CD14-positive monocyte (primary cell): Measurements from ENCODE around the gene CACNA1B. TPM values are rescaled to one million over a fixed set of nuclear protein-coding genes. Genes with fewer than 3 reads are reported as not detected.

Experiments
- DNase-seq, 3 donors: peaks; one replicate each; pipeline ENCODE4 v3.0.0-alpha.2; 2011 to 2022
- H2AFZ ChIP-seq: 2 replicates; pipeline ENCODE4 v1.6.0; 2012; ENCODE audit warnings: mild to moderate bottlenecking, low read depth, low read length, inconsistent platforms; ENCODE audit not compliant: insufficient read depth, poor library complexity, severe bottlenecking
- H3K27ac ChIP-seq, 2 donors: 1 replicate in 1 of 2; 2 replicates in 1 of 2; pipeline ENCODE4 v1.5.1; 2012 to 2013; ENCODE audit warnings: low read length in 2 of 2, control low read depth in 1 of 2, inconsistent platforms in 1 of 2, low read depth in 1 of 2, mild to moderate bottlenecking in 1 of 2
- H3K27me3 ChIP-seq, 2 donors: one replicate each; pipeline versions ENCODE4 v1.6.0 to v1.6.1; 2011 to 2013; ENCODE audit warnings: low read length in 2 of 2; ENCODE audit not compliant: control insufficient read depth in 2 of 2, insufficient read depth in 2 of 2
- H3K36me3 ChIP-seq, 2 donors: replicated peaks in 1 of 2; 1 replicate in 1 of 2; 2 replicates in 1 of 2; pipeline versions ENCODE4 v1.5.1 to v1.6.1; 2012 to 2013; ENCODE audit warnings: low read length in 2 of 2, control low read depth in 1 of 2, inconsistent platforms in 1 of 2, mild to moderate bottlenecking in 1 of 2; ENCODE audit not compliant: insufficient read depth in 2 of 2, control insufficient read depth in 1 of 2
- H3K4me1 ChIP-seq, 2 donors: 1 replicate in 1 of 2; 2 replicates in 1 of 2; pipeline versions ENCODE4 v1.5.1 to v1.6.1; 2012 to 2013; ENCODE audit warnings: low read length in 2 of 2, control low read depth in 1 of 2, inconsistent platforms in 1 of 2, mild to moderate bottlenecking in 1 of 2, moderate library complexity in 1 of 2; ENCODE audit not compliant: insufficient read depth in 2 of 2, control insufficient read depth in 1 of 2
- H3K4me2 ChIP-seq: replicated peaks from 2 replicates; pipeline ENCODE3; 2012; ENCODE audit warnings: low read length, moderate library complexity, mild to moderate bottlenecking; ENCODE audit not compliant: poor library complexity, severe bottlenecking; ENCODE audit errors: extremely low read depth
- H3K4me3 ChIP-seq, 3 experiments: fragments of 200-600 bp in 1 of 3; sonication (generic) in 1 of 3; replicated peaks in 1 of 3; 1 replicate in 2 of 3; 2 replicates in 1 of 3; pipeline ENCODE4 v1.5.1; 2011 to 2013; ENCODE audit warnings: low read length in 3 of 3, mild to moderate bottlenecking in 3 of 3, control low read depth in 2 of 3, low read depth in 2 of 3, inconsistent platforms in 1 of 3, moderate library complexity in 1 of 3
- H3K79me2 ChIP-seq: 2 replicates; pipeline ENCODE4 v1.6.0; 2012; ENCODE audit warnings: mild to moderate bottlenecking, control low read depth, inconsistent platforms, low read length, moderate library complexity; ENCODE audit not compliant: insufficient read depth
- H3K9ac ChIP-seq: 2 replicates; pipeline ENCODE4 v1.6.0; 2017; ENCODE audit warnings: low read length, mild to moderate bottlenecking; ENCODE audit not compliant: insufficient read depth, poor library complexity, severe bottlenecking
- H3K9me3 ChIP-seq, 2 donors: replicated peaks in 1 of 2; 1 replicate in 1 of 2; 2 replicates in 1 of 2; pipeline versions ENCODE4 v1.5.1 to v1.6.1; 2012 to 2013; ENCODE audit warnings: low read length in 2 of 2, control low read depth in 1 of 2; ENCODE audit not compliant: control insufficient read depth in 1 of 2, insufficient read depth in 1 of 2
- H4K20me1 ChIP-seq: 2 replicates; pipeline ENCODE4 v1.6.0; 2012; ENCODE audit warnings: mild to moderate bottlenecking, low read length, control low read depth, moderate library complexity; ENCODE audit not compliant: insufficient read depth
- H3K27ac Mint-ChIP-seq, 7 donors: one replicate each; pipeline ENCODE4 v1.8.0; 2020; ENCODE audit warnings: mild to moderate bottlenecking in 7 of 7, mixed read lengths in 7 of 7, moderate library complexity in 6 of 7, inconsistent platforms in 2 of 7
- H3K27me3 Mint-ChIP-seq, 3 donors: one replicate each; pipeline ENCODE4 v1.8.0; 2021 to 2022; ENCODE audit warnings: low read depth in 3 of 3, mild to moderate bottlenecking in 3 of 3, mixed read lengths in 3 of 3, moderate library complexity in 3 of 3, inconsistent platforms in 1 of 3
- H3K36me3 Mint-ChIP-seq, 2 donors: one replicate each; pipeline ENCODE4 v1.8.0; 2020; ENCODE audit warnings: mixed read lengths in 2 of 2, inconsistent platforms in 1 of 2, mild to moderate bottlenecking in 1 of 2
- H3K4me1 Mint-ChIP-seq: one replicate; pipeline ENCODE4 v1.8.0; 2020; ENCODE audit warnings: mild to moderate bottlenecking, mixed read lengths
- H3K4me3 Mint-ChIP-seq, 2 donors: one replicate each; pipeline ENCODE4 v1.8.0; 2020; ENCODE audit warnings: mild to moderate bottlenecking in 2 of 2, mixed read lengths in 2 of 2, moderate library complexity in 1 of 2
- H3K9me3 Mint-ChIP-seq, 7 donors: one replicate each; pipeline ENCODE4 v1.8.0; 2020 to 2022; ENCODE audit warnings: mixed read lengths in 7 of 7, mild to moderate bottlenecking in 6 of 7, moderate library complexity in 6 of 7, inconsistent platforms in 2 of 7
- CTCF ChIP-seq: fragments of 200-600 bp; IDR thresholded peaks from one replicate; pipeline ENCODE4 v1.8.0; 2022; ENCODE audit warnings: antibody characterized with exemption, mild to moderate bottlenecking
- WGBS: methylation state at CpG from one replicate; pipeline ENCODE4 v1.1.5; 2013; ENCODE audit warnings: missing lambda C conversion rate; ENCODE audit not compliant: insufficient coverage; 5-methylcytosine and 5-hydroxymethylcytosine counted together
- intact Hi-C, 2 donors: fragments of 100-400 bp; cut with micrococcal nuclease; formaldehyde crosslinking; loops; one replicate each; pipeline versions ENCODE4 v1.15.0 to v1.15.1; 2023
- polyA plus RNA-seq, 3 donors: library from polyadenylated mRNA; depleted of rRNA in 1 of 3; unstranded in 2 of 3; stranded (reverse) in 1 of 3; fragments of 300-500 nt in 2 of 3; fragments of >200 nt in 1 of 3; fragmentation: Illumina TruSeq in 2 of 3; gene quantifications; 1 replicate in 2 of 3; 2 replicates in 1 of 3; pipeline ENCODE4 v1.2.3, GENCODE V29; 2012 to 2021

Gene CACNA1B
- polyA plus RNA-seq, 3 donors, result not detected

DNA sequence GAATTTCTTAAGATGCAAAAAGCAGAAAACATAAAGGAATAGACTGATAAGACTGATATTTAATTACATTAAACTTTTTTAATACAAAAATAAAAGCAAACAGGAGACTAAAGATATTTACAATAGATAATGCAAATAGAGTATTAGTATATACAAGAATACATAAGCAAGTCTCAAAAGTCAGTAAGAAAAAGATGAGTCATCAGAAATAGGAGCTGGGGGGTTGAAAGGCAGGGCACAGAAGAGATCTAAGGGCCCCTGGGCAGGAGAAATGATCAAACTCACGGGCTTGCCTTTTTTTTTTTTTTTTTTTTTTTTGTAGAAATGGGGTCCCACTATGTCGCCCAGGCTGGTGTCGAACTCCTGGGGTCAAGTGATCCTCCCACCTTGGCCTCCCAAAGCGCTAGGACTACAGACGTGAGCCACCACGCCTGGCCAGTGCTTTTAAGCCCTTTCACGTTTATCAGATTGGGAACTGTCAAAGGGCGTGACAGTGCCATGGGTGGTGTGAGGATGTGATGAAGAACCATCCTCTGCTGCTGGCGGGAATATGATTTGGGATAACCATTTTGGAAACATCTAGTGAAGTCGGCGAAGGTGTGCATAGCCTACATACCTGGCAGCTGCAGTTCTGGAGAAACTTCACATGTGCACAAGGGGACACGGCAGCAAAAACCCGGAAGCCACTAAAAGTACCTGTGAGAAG, 126.1 kb downstream of the CACNA1B start:
- no peak for TF ChIP-seq CTCF
- Histone ChIP-seq H3K79me2 (no peaks in the 10 kb centered on the region), H3K4me3 (no peak overlapping the region), H3K9ac (no peak overlapping the region), H3K4me2 (no peak overlapping the region), H4K20me1 (no peaks in the 10 kb centered on the region), H3K9me3 (no peaks in the 10 kb centered on the region), H3K27me3 (no peaks in the 10 kb centered on the region), H2AFZ (no peak overlapping the region), H3K27ac (no peak overlapping the region), H3K36me3 (no peaks in the 10 kb centered on the region), H3K4me1 (no peaks in the 10 kb centered on the region)
- 98% methylated on average over 4 of the region's 13 CpGs for WGBS
- Mint-ChIP-seq H3K9me3 (no peaks in the 10 kb centered on the region), H3K27ac (no peak overlapping the region), H3K27me3 (peaks cover 9 to 18% (median 11%) of the 10 kb centered on the region in 3 donors), H3K4me1 (no peaks in the 10 kb centered on the region), H3K36me3 (no peaks in the 10 kb centered on the region), H3K4me3 (no peak overlapping the region)
- no peak for DNase-seq
- intact Hi-C loops, result no loop called here

DNA sequence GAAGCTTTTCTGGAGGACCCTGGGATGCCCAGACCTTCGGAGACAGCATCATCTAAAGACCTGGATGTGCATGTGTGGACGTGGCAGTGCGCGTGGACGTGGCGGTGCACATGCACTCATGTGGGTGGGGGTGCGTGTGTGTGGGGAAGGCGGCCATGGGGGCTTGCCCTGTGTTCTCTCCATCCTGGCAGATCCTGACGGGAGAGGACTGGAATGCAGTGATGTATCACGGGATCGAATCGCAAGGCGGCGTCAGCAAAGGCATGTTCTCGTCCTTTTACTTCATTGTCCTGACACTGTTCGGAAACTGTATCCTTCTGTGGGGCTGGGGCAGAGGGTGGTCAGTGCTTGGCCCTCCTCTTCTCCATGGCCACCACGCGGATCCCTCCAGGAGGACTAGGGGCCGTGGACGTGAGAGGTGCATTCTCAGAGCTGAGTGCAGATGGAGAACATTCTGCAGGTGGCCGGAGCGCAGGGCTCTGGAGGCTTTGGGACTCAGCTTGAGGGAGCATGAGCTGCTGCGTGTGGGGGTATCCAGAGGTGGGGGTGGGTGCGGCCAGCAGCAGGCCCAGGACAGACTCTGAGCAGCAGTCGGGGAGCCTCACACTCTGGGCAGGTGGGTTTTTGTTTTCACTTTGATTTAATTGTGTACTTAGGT, 129.1 kb downstream of the CACNA1B start:
- H3K4me3 ChIP-seq, result no peak overlapping the region
- H3K4me1 ChIP-seq, result no peaks in the 10 kb centered on the region
- intact Hi-C loops, result no loop called here
- Mint-ChIP-seq H3K4me3 (no peak overlapping the region), H3K27me3 (peaks cover 1 to 21% (median 8%) of the 10 kb centered on the region in 3 donors), H3K36me3 (no peaks in the 10 kb centered on the region), H3K4me1 (no peaks in the 10 kb centered on the region), H3K27ac (no peak overlapping the region), H3K9me3 (no peaks in the 10 kb centered on the region)
- no peaks in the 10 kb centered on the region for H3K79me2 ChIP-seq
- no peaks in the 10 kb centered on the region for H3K36me3 ChIP-seq
- H3K9ac ChIP-seq, result no peak overlapping the region
- no peaks in the 10 kb centered on the region for H4K20me1 ChIP-seq
- H3K27me3 ChIP-seq, result no peaks in the 10 kb centered on the region
- H3K4me2 ChIP-seq, result no peak overlapping the region
- 96% methylated on average over 23 of the region's 25 CpGs for WGBS
- DNase-seq, result no peak
- no peak for TF ChIP-seq CTCF
- no peak overlapping the region for H3K27ac ChIP-seq
- no peaks in the 10 kb centered on the region for H3K9me3 ChIP-seq
- no peak overlapping the region for H2AFZ ChIP-seq
